HCT116 (cell line): ENCODE data around the gene CBLB. TPM values are rescaled to one million over a fixed set of nuclear protein-coding genes. Genes with fewer than 3 reads are reported as not detected.

Experiments
- ATAC-seq: fragments of 200-7000 bp; cut with Tn5 transposase; 2 replicates; pipeline ENCODE4 v1.9.1; 2020; ENCODE audit warnings: mild to moderate bottlenecking, moderate library complexity
- BruUV-seq: library from RNA; stranded (reverse); fragments of 400-500 nt; replicated peaks from 2 replicates; lab custom pipeline; 2021; lab: Mats Ljungman, UMichigan
- CTCF ChIA-PET: fragments of 300-600 bp; sonication (Branson Sonifier 250); formaldehyde crosslinking; loops from one replicate; lab custom pipeline; 2021; ENCODE audit warnings: antibody characterized with exemption; lab: Charles Lee
- POLR2A ChIA-PET: fragments of 300-600, 350-600 bp; sonication (Branson Sonifier 250); formaldehyde crosslinking; loops from one replicate; lab custom pipeline; 2021; ENCODE audit warnings: antibody characterized with exemption; lab: Charles Lee
- RAD21 ChIA-PET, 2 experiments: fragments of 300-600 bp; sonication (Branson Sonifier 250); formaldehyde crosslinking; loops; one replicate each; lab custom pipeline; 2023; ENCODE audit warnings: low total read pairs in 2 of 2; ENCODE audit not compliant: uncharacterized antibody in 2 of 2, unreplicated experiment in 2 of 2, low non-redundant PET in 1 of 2; lab: Charles Lee
- DNase-seq: peaks from one replicate; pipeline ENCODE4 v3.0.0-alpha.2; 2010; ENCODE audit warnings: low read depth, low spot score
- H2AFZ ChIP-seq: fragments of 200-600 bp; shearing (Covaris generic), sonication (generic); 2 replicates; pipeline ENCODE4 v1.6.1; 2017; ENCODE audit warnings: low read depth, mixed run types, mixed read lengths, antibody characterized with exemption, low read length; ENCODE audit not compliant: poor library complexity, severe bottlenecking
- H3K27ac ChIP-seq: 2 replicates; pipeline ENCODE4 v1.5.1; 2012; ENCODE audit warnings: low read depth, low read length
- H3K27me3 ChIP-seq: fragments of 200-600 bp; sonication (generic); 2 replicates; pipeline ENCODE4 v1.6.1; 2016; ENCODE audit warnings: mixed run types, low read length, mixed read lengths; ENCODE audit not compliant: insufficient read depth
- H3K36me3 ChIP-seq, 2 experiments: fragments of 200-500 bp in 1 of 2; fragments of 200-600 bp in 1 of 2; sonication (Bioruptor generic) in 1 of 2; sonication (generic) in 1 of 2; 2 replicates each; pipeline versions ENCODE4 v1.5.1 to v1.6.1; 2014 to 2016; ENCODE audit warnings: low read length in 2 of 2, inconsistent platforms in 1 of 2, mixed read lengths in 1 of 2, mixed run types in 1 of 2; ENCODE audit not compliant: insufficient read depth in 2 of 2, control insufficient read depth in 1 of 2
- H3K4me1 ChIP-seq, 2 experiments: fragments of 200-600 bp in 1 of 2; sonication (generic) in 1 of 2; 2 replicates each; pipeline versions ENCODE4 v1.5.1 to v1.6.1; 2012 to 2017; ENCODE audit warnings: low read length in 2 of 2, inconsistent platforms in 1 of 2, mild to moderate bottlenecking in 1 of 2, mixed read lengths in 1 of 2, mixed run types in 1 of 2, moderate library complexity in 1 of 2; ENCODE audit not compliant: insufficient read depth in 2 of 2, control insufficient read depth in 1 of 2
- H3K4me2 ChIP-seq: fragments of 200-600 bp; sonication (generic); 2 replicates; pipeline ENCODE4 v1.6.1; 2017; ENCODE audit warnings: mixed run types, low read length, mixed read lengths
- H3K4me3 ChIP-seq, 2 experiments: fragments of 200-600 bp in 1 of 2; sonication (generic) in 1 of 2; replicated peaks in 1 of 2; 2 replicates each; pipeline ENCODE4 v1.5.1; 2011 to 2016; ENCODE audit warnings: low read length in 2 of 2, control low read depth in 1 of 2, low read depth in 1 of 2, mild to moderate bottlenecking in 1 of 2, mixed read lengths in 1 of 2, mixed run types in 1 of 2
- H3K79me2 ChIP-seq: fragments of 200-600 bp; sonication (generic); 2 replicates; pipeline ENCODE4 v1.6.1; 2017; ENCODE audit warnings: mild to moderate bottlenecking, mixed run types, low read length, moderate library complexity, mixed read lengths; ENCODE audit not compliant: insufficient read depth
- H3K9ac ChIP-seq: fragments of 200-600 bp; sonication (generic); 2 replicates; pipeline ENCODE4 v1.6.1; 2016; ENCODE audit warnings: low read length, mixed read lengths
- H3K9me2 ChIP-seq: fragments of 200-600 bp; sonication (generic), shearing (Covaris generic); 2 replicates; pipeline ENCODE4 v1.6.1; 2017; ENCODE audit warnings: mixed run types, mild to moderate bottlenecking, moderate library complexity; ENCODE audit not compliant: insufficient read depth
- H3K9me3 ChIP-seq, 2 experiments: fragments of 200-500 bp in 1 of 2; fragments of 200-600 bp in 1 of 2; sonication (Bioruptor generic) in 1 of 2; sonication (generic) in 1 of 2; 2 replicates each; pipeline ENCODE4 v1.6.1; 2014 to 2017; ENCODE audit warnings: low read length in 2 of 2, mixed read lengths in 2 of 2, inconsistent platforms in 1 of 2, low read depth in 1 of 2, mild to moderate bottlenecking in 1 of 2, mixed run types in 1 of 2, moderate library complexity in 1 of 2; ENCODE audit not compliant: control insufficient read depth in 1 of 2, insufficient read depth in 1 of 2
- H4K20me1 ChIP-seq: fragments of 200-600 bp; sonication (generic), shearing (Covaris generic); 2 replicates; pipeline ENCODE4 v1.6.1; 2017; ENCODE audit warnings: mixed run types, mild to moderate bottlenecking, moderate library complexity; ENCODE audit not compliant: insufficient read depth
- ATF3 ChIP-seq: IDR thresholded peaks from 2 replicates; pipeline ENCODE4 v1.6.1; 2012
- CEBPB ChIP-seq: IDR thresholded peaks from 2 replicates; pipeline ENCODE4 v1.6.1; 2012; ENCODE audit warnings: low read depth
- EGR1 ChIP-seq: IDR thresholded peaks from 2 replicates; pipeline ENCODE4 v1.6.1; 2012; ENCODE audit warnings: low read depth
- ELF1 ChIP-seq: IDR thresholded peaks from 2 replicates; pipeline ENCODE4 v1.6.1; 2012; ENCODE audit warnings: low read depth, borderline replicate concordance
- EZH2 ChIP-seq: fragments of 200-600 bp; sonication (generic); IDR thresholded peaks from 2 replicates; pipeline ENCODE4 v1.6.1; 2017; ENCODE audit warnings: antibody characterized with exemption, mixed run types
- EZH2phosphoT487 ChIP-seq: fragments of 200-600 bp; IDR thresholded peaks from 2 replicates; pipeline ENCODE4 v1.6.1; 2018; ENCODE audit warnings: antibody characterized with exemption, borderline replicate concordance
- FOSL1 ChIP-seq: IDR thresholded peaks from 2 replicates; pipeline ENCODE4 v1.6.1; 2012; ENCODE audit warnings: low read depth
- JUND ChIP-seq: IDR thresholded peaks from 2 replicates; pipeline ENCODE4 v1.6.1; 2012
- POLR2A ChIP-seq: IDR thresholded peaks from 2 replicates; pipeline ENCODE4 v1.7.0; 2011; ENCODE audit warnings: borderline replicate concordance; ENCODE audit not compliant: insufficient read depth, insufficient read length; ENCODE audit errors: extremely low read depth
- POLR2AphosphoS5 ChIP-seq: IDR thresholded peaks from 2 replicates; pipeline ENCODE4 v1.6.1; 2011; ENCODE audit warnings: mild to moderate bottlenecking, low read depth, low read length, moderate library complexity
- REST ChIP-seq: IDR thresholded peaks from 2 replicates; pipeline ENCODE4 v1.6.1; 2012; ENCODE audit warnings: low read depth
- SIN3A ChIP-seq: IDR thresholded peaks from 2 replicates; pipeline ENCODE4 v1.6.1; 2012; ENCODE audit warnings: low read depth
- SP1 ChIP-seq: IDR thresholded peaks from 2 replicates; pipeline ENCODE4 v1.6.1; 2012; ENCODE audit warnings: low read depth
- SRF ChIP-seq: IDR thresholded peaks from 2 replicates; pipeline ENCODE4 v1.6.1; 2012; ENCODE audit warnings: low read depth
- TCF7L2 ChIP-seq: IDR thresholded peaks from 2 replicates; pipeline ENCODE4 v1.7.0; 2011; ENCODE audit warnings: borderline replicate concordance, inconsistent platforms; ENCODE audit not compliant: insufficient read depth, insufficient read length; ENCODE audit errors: extremely low read depth
- ZNF274 ChIP-seq: fragments of 200-500 bp; sonication (Bioruptor generic); IDR thresholded peaks from 2 replicates; pipeline ENCODE4 v1.6.1; 2014; ENCODE audit warnings: mild to moderate bottlenecking, low read depth, low read length, inconsistent platforms
- intact Hi-C: fragments of 100-400 bp; cut with micrococcal nuclease; formaldehyde crosslinking; loops from 2 replicates; pipeline ENCODE4 v1.10.0; 2022
- total RNA-seq: library from RNA; stranded (reverse); gene quantifications from one replicate; pipeline ENCODE4 v1.2.1, GENCODE V29; 2021; ENCODE audit not compliant: unreplicated experiment
- TF ChIP-seq, protein P1 (sequence below): IDR thresholded peaks from 2 replicates; pipeline ENCODE4 v1.6.1; 2011; ENCODE audit warnings: mild to moderate bottlenecking, low read length, moderate library complexity; ENCODE audit not compliant: insufficient replicate concordance; ENCODE audit errors: extremely low read depth
- TF ChIP-seq, protein P2 (sequence below), 3 experiments: fragments of 200-600 bp in 1 of 3; sonication (generic) in 1 of 3; IDR thresholded peaks in 2 of 3; conservative IDR thresholded peaks in 1 of 3; 2 replicates each; pipeline ENCODE4 v1.5.1; 2012 to 2017; ENCODE audit warnings: low read depth in 2 of 3, low read length in 2 of 3, antibody characterized with exemption in 1 of 3, borderline replicate concordance in 1 of 3, control low read depth in 1 of 3, mild to moderate bottlenecking in 1 of 3, mixed read lengths in 1 of 3, mixed run types in 1 of 3, moderate library complexity in 1 of 3; ENCODE audit not compliant: insufficient read depth in 1 of 3

Gene CBLB
- total RNA-seq, 1 experiment from 2014 or later: 10.4 TPM

DNA sequence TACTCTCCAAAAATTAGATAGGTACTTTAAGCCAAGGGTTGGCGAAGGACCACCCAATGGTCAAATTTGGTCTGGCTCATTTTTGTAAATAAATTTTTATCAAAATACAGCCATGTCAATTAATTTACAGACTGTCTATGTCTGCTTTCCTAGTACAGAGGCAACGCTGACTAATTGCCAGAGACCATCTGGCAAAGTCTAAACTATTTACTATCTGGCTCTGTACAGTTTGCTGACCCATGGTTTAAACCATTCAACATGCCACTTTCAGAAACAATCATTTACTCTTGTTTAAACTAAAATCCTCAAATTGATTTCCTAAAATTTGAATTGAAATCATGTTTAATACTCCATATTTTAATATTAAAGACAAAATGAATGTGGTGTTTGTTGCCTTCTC, 25.9 kb downstream of the CBLB start:
- BruUV-seq: no TSS peak
- Histone ChIP-seq H3K36me3 (no peaks in the 10 kb centered on the region), H2AFZ (no peak overlapping the region), H3K27me3 (no peaks in the 10 kb centered on the region), H3K9me3 (no peaks in the 10 kb centered on the region), H3K79me2 (no peaks in the 10 kb centered on the region), H3K27ac (no peak overlapping the region), H3K9me2 (no peaks in the 10 kb centered on the region; the same call in 1 of the 2 replicates), H3K9ac (no peak overlapping the region), H3K4me3 (no peak overlapping the region), H4K20me1 (no peaks in the 10 kb centered on the region), H3K4me1 (no peaks in the 10 kb centered on the region), H3K4me2 (no peak overlapping the region)
- TF ChIP-seq EZH2phosphoT487: no peak
- no peak for TF ChIP-seq JUND
- no peak for TF ChIP-seq ELF1
- TF ChIP-seq EZH2: no peak
- TF ChIP-seq ATF3: no peak
- TF ChIP-seq, protein P1, sequence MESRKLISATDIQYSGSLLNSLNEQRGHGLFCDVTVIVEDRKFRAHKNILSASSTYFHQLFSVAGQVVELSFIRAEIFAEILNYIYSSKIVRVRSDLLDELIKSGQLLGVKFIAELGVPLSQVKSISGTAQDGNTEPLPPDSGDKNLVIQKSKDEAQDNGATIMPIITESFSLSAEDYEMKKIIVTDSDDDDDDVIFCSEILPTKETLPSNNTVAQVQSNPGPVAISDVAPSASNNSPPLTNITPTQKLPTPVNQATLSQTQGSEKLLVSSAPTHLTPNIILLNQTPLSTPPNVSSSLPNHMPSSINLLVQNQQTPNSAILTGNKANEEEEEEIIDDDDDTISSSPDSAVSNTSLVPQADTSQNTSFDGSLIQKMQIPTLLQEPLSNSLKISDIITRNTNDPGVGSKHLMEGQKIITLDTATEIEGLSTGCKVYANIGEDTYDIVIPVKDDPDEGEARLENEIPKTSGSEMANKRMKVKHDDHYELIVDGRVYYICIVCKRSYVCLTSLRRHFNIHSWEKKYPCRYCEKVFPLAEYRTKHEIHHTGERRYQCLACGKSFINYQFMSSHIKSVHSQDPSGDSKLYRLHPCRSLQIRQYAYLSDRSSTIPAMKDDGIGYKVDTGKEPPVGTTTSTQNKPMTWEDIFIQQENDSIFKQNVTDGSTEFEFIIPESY: no peak
- no peak for TF ChIP-seq POLR2A
- TF ChIP-seq CEBPB: no peak
- no peak for TF ChIP-seq SP1
- TF ChIP-seq REST: no peak
- TF ChIP-seq, protein P2, sequence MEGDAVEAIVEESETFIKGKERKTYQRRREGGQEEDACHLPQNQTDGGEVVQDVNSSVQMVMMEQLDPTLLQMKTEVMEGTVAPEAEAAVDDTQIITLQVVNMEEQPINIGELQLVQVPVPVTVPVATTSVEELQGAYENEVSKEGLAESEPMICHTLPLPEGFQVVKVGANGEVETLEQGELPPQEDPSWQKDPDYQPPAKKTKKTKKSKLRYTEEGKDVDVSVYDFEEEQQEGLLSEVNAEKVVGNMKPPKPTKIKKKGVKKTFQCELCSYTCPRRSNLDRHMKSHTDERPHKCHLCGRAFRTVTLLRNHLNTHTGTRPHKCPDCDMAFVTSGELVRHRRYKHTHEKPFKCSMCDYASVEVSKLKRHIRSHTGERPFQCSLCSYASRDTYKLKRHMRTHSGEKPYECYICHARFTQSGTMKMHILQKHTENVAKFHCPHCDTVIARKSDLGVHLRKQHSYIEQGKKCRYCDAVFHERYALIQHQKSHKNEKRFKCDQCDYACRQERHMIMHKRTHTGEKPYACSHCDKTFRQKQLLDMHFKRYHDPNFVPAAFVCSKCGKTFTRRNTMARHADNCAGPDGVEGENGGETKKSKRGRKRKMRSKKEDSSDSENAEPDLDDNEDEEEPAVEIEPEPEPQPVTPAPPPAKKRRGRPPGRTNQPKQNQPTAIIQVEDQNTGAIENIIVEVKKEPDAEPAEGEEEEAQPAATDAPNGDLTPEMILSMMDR (IDR thresholded peaks at IDR 0.05 in 2 of 3, conservative IDR thresholded peaks at IDR 0.05 in 1 of 3; ENCODE audit: borderline replicate concordance in 1 of 3, insufficient read depth in 1 of 3, low read depth in 2 of 3, low read length in 2 of 3): no peak
- TF ChIP-seq TCF7L2: no peak
- TF ChIP-seq EGR1: no peak
- no peak for TF ChIP-seq POLR2AphosphoS5
- no peak for TF ChIP-seq SRF
- no peak for TF ChIP-seq FOSL1
- no peak for TF ChIP-seq ZNF274
- TF ChIP-seq SIN3A: no peak
- ChIA-PET CTCF (no interaction called here), POLR2A (no interaction called here), RAD21 (no interaction called here)
- intact Hi-C loops: no loop called here
- ATAC-seq (no peak), DNase-seq (no peak)
